HepG2 (cell line): ENCODE results near the gene TSACC. TPM values are rescaled to one million over a fixed set of nuclear protein-coding genes. Genes with fewer than 3 reads are reported as not detected.

Experiments used
- ADNP ChIP-seq: sonication (generic); formaldehyde crosslinking; IDR thresholded peaks from 2 replicates; pipeline ENCODE4 v1.4.0; 2020; ENCODE audit warnings: missing genetic modification reagents
- AKAP8 ChIP-seq: sonication (generic); formaldehyde crosslinking; IDR thresholded peaks from 2 replicates; pipeline ENCODE4 v1.5.1; 2020; ENCODE audit warnings: mild to moderate bottlenecking, missing genetic modification reagents
- GPBP1L1 ChIP-seq: sonication (generic); formaldehyde crosslinking; IDR thresholded peaks from 2 replicates; pipeline ENCODE4 v1.5.0; 2020; ENCODE audit warnings: mild to moderate bottlenecking, missing genetic modification reagents
- GRHL1 ChIP-seq: sonication (generic); formaldehyde crosslinking; conservative IDR thresholded peaks from 2 replicates; pipeline ENCODE4 v1.8.0; 2022; ENCODE audit warnings: missing genetic modification reagents
- GTF3A ChIP-seq: sonication (generic); formaldehyde crosslinking; conservative IDR thresholded peaks from 2 replicates; pipeline ENCODE4 v1.4.0; 2020; ENCODE audit warnings: mild to moderate bottlenecking, missing genetic modification reagents
- NCOA5 ChIP-seq: sonication (generic); formaldehyde crosslinking; IDR thresholded peaks from 2 replicates; pipeline ENCODE4 v1.4.0; 2020; ENCODE audit warnings: missing genetic modification reagents
- NPAS2 ChIP-seq: sonication (generic); formaldehyde crosslinking; IDR thresholded peaks from 2 replicates; pipeline ENCODE4 v1.8.0; 2022; ENCODE audit warnings: mild to moderate bottlenecking, missing genetic modification reagents, borderline replicate concordance
- PBX3 ChIP-seq: sonication (generic); formaldehyde crosslinking; IDR thresholded peaks from 2 replicates; pipeline ENCODE4 v1.8.1; 2023; ENCODE audit warnings: missing genetic modification reagents, inconsistent platforms, borderline replicate concordance
- RNF219 ChIP-seq: sonication (generic); formaldehyde crosslinking; IDR thresholded peaks from 2 replicates; pipeline ENCODE4 v1.5.0; 2020; ENCODE audit warnings: mild to moderate bottlenecking, missing genetic modification reagents
- ZBTB49 ChIP-seq: sonication (generic); formaldehyde crosslinking; IDR thresholded peaks from 2 replicates; pipeline ENCODE4 v1.4.0; 2020; ENCODE audit warnings: missing genetic modification reagents, borderline replicate concordance
- ZNF234 ChIP-seq: sonication (generic); formaldehyde crosslinking; conservative IDR thresholded peaks from 2 replicates; pipeline ENCODE4 v1.5.1; 2020; ENCODE audit warnings: mild to moderate bottlenecking, missing genetic modification reagents
- ZNF768 ChIP-seq: sonication (generic); formaldehyde crosslinking; IDR thresholded peaks from 2 replicates; pipeline ENCODE4 v1.4.0; 2020; ENCODE audit warnings: missing genetic modification reagents
- ZNF841 ChIP-seq: sonication (generic); formaldehyde crosslinking; IDR thresholded peaks from 2 replicates; pipeline ENCODE4 v1.8.1; 2023; ENCODE audit warnings: missing genetic modification reagents, borderline replicate concordance
- polyA plus RNA-seq, 8 experiments: library from polyadenylated mRNA; depleted of rRNA in 3 of 8; stranded (reverse) in 7 of 8; unstranded in 1 of 8; fragments of >200 nt; fragmentation: Illumina TruSeq in 4 of 8; extraction: Trizol in 4 of 8; gene quantifications; 2 replicates each; pipeline versions ENCODE4 v1.2.1 to v1.2.3, GENCODE V29; 2011 to 2016; ENCODE audit warnings: low read depth in 4 of 8, missing spikeins in 1 of 8, mixed read lengths in 1 of 8; ENCODE audit not compliant: insufficient read depth in 1 of 8
- total RNA-seq, 5 experiments: library from RNA; depleted of rRNA; stranded (reverse); fragments of >200 nt; fragmentation: Illumina TruSeq; extraction: Trizol; gene quantifications; 2 replicates each; pipeline ENCODE4 v1.2.3, GENCODE V29; 2016; ENCODE audit warnings: low read depth in 1 of 5

Gene TSACC
- total and polyA plus RNA-seq, 2 of the 13 experiments (the other 11 are each of a cell fraction or from before 2014, with no cell fraction given), result 1.5 to 2.6 TPM

GRCh38 chr1:156386949-156387869 is 48.9 kb downstream of the TSACC start (continued):
- TF ChIP-seq ZBTB49 (CRISPR knock-in tag), result no peak
- no peak for TF ChIP-seq ZNF768 (CRISPR knock-in tag)
- no peak for TF ChIP-seq PBX3 (CRISPR knock-in tag)
- TF ChIP-seq NCOA5 (CRISPR knock-in tag), result peak; percentile 67; the same call in 1 of the 2 replicates
- TF ChIP-seq GTF3A, result 0 out of 2 replicates have a peak, but pooled peaks have one; percentile 0
- TF ChIP-seq ADNP (CRISPR knock-in tag), result no peak
- TF ChIP-seq GRHL1 (CRISPR knock-in tag), result no peak
- TF ChIP-seq GPBP1L1, result no peak
- peak; percentile 78; the same call in 1 of the 2 replicates for TF ChIP-seq ZNF841
- TF ChIP-seq ZNF234 (CRISPR knock-in tag), result 0 out of 2 replicates have a peak, but pooled peaks have one; percentile 34
- no peak for TF ChIP-seq RNF219 (CRISPR knock-in tag)
- TF ChIP-seq NPAS2 (CRISPR knock-in tag), result no peak
- TF ChIP-seq AKAP8 (CRISPR knock-in tag), result peak; percentile 68; the same call in 1 of the 2 replicates
